ENCODE data around the gene SLC20A1.
"Not testable (repeated sequence)": the region's sequence is repeated elsewhere in the genome, so short reads cannot be mapped to it uniquely, and the experiment has no call there.

SLC20A1 gene, protein sequence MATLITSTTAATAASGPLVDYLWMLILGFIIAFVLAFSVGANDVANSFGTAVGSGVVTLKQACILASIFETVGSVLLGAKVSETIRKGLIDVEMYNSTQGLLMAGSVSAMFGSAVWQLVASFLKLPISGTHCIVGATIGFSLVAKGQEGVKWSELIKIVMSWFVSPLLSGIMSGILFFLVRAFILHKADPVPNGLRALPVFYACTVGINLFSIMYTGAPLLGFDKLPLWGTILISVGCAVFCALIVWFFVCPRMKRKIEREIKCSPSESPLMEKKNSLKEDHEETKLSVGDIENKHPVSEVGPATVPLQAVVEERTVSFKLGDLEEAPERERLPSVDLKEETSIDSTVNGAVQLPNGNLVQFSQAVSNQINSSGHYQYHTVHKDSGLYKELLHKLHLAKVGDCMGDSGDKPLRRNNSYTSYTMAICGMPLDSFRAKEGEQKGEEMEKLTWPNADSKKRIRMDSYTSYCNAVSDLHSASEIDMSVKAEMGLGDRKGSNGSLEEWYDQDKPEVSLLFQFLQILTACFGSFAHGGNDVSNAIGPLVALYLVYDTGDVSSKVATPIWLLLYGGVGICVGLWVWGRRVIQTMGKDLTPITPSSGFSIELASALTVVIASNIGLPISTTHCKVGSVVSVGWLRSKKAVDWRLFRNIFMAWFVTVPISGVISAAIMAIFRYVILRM

DNA sequence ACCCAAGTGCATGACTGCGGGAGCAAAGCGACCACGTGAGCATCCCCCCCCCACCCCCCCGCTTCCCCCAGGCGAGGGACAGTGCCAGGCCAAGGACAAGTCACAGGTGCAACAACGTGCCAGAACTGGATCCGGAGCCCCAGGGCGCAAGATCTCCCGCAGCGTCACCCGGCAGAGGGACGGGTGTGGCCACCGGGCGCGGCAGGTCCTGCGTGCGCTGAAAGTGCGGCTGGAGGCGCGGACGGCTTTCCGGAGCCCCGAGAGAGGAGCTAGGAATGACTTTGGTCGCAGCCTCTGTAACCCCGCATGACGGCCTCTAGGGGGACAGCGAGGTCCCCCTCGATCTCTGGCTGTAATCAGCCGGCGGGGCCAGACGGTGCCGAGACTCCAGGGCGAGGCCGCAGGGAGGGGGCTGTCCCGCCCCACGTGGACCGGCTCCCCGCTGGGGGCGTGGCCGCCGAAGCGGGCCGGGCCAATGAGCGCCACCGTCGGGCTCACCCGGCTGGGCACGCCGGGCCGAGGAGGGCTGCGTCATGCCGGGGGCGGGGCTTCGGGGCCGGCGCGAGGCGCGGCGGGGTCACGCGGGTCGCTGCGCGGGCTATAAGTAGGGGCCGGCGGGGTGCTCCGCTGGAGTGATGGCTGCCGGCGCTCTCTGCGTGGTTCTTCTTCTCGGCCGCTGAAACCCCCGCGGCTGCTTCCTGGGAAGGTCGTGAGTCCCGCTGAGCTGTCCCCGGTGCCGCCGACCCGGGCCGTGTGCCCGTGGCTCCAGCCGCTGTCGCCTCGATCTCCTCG lies at the start of gene SLC20A1:
TSS of gene SLC20A1 (plus strand) at position 630 of the 792 bp plus-strand sequence. CDS start 890 bp downstream, outside the sequence.
- DNase-seq = peak; percentile 99

DNA sequence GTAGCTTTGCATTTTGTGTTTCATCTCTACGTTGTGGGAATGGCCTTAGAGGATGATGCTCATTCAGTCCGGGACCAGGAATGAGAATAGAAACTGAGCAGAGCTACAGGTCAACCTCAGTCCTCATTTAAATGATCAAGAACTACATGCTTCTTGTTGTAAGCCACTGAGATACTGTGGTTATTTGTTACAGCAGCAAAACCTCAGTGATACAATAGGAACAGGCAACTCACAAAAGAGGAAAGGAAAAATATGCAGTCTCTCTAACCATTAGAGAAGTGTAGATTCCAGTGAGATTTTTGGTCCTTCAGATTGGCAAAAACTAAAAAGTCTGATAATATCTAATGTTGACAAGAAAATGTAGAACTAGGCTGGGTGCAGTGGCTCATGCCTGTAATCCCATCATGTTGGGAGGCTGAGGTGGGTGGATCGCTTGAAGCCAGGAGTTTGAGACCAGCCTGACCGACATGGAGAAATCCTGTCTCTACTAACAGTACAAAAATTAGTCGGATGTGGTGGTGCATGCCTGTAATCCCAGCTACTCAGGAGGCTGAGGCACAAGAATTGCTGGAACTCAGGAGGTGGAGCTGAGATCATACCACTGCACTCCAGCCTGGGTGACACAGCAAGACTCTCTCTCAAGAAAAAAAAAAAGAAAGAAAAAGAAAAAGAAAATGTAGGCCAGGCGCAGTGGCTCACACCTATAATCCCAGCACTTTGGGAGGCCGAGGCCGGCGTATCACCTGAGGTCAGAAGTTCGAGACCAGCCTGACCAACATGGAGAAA lies 48.0 kb upstream of the SLC20A1 start:
- DNase-seq = no peak

DNA sequence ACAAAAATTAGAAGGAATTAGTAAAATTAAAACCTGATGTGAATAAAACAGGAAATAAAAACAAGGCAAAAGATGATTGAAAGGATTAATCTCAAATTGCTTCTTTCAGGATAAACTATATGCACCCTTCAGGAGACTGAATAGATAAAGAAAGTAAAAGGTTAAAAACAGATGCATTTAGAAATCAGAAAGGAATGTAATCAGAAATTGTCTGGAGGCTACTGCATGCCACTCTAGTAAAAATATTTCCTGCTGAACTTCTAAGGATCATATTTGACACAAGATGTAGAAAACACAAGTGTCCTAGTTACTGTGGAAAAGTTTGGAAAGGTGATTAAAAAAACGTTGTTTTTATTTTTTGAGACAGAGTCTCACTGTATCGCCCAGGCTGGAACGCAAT lies 45.1 kb upstream of the SLC20A1 start:
- no peak for DNase-seq

DNA sequence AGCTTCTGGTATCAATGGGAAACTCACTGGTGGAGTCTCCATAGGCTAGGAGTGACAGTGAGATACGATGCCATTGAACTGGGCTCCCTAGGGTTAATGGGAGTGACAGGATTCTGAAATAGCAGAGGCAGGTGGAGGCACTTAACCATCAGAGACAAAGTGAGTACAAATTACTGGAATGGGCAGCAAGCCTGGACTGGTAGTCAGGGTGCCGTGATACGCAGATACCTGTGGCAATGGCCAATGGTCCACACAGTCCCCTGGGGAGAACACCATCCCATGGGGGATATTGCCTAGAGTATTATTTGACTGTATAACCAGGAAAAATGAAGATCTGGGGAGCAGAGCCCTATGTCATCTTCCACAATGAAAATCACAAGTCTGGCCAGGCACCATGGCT lies 44.0 kb upstream of the SLC20A1 start:
- DNase-seq = no peak

DNA sequence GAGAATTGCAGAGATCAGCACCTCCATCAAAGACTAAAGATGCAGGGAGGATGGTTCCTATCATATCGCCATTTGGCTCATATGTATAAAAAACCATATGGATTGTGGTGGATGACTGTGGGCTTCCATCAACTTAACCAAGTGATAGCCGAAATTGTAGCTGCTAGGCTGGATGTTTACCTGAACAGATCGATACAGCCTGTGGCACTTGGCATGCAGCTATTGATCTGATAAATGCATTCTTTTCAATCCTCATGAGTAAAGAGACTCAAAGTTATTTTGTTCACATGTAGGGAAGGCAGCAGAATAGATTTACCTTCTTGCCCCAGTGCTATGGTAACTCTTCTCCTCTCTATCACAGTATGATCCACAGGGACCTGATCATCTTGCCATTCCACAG lies 42.8 kb upstream of the SLC20A1 start:
- no peak for DNase-seq

DNA sequence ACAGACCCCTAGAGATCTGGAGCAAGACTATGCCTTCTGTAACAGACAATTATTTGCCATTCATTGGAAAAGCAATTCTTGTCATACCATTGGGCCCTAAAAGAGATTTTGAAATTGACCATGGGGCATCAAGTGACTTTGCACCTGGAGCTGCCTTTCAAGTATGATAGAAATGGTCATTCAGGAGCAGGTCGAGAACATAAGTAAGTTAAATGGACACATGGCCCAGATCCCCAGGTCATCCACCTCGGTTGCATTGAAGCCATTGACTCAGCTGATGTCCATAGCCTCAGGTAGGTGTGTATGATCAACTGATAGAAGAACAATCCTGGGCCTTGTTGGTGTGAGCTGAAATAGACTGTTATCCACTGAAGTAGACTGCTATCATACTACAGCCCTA lies 42.0 kb upstream of the SLC20A1 start:
- no peak for DNase-seq

DNA sequence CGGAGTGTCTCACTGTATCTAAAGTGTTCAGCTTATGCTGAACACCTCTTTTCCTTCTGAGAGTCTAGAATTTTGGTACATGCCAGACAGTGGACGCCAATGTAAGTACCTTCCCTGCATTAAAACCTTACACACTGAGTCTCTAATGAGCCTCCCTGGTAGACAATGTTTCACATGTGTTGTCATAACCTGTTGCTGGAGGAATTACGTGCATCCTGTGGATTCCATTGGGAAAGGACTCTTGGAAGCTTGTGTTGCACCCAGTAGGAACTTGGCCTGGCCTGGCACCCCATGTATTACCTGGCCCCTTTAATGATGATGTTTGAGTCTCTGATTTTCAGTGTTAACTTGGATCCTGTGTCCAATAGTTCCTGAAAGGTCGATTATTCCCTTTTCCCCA lies 40.8 kb upstream of the SLC20A1 start:
- no peak for DNase-seq

DNA sequence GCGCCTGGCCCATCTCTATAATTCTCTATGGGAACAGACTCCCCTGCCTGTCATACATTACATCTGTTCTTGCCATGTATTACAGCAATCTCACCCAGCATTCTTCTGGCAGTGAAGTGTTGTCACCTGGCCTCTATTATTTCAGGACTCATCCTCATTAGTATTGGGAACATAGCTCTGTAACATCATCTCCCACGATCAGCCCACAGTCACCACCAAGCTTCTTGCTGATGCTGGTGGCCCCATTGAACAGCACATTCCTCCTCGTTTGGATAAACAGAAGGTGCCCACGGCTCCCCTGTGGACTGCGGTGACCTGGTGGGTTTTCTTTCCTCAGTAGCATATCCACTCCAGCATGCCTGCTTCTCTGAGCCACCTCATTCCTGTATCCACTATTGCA lies 39.8 kb upstream of the SLC20A1 start:
- DNase-seq = no peak

DNA sequence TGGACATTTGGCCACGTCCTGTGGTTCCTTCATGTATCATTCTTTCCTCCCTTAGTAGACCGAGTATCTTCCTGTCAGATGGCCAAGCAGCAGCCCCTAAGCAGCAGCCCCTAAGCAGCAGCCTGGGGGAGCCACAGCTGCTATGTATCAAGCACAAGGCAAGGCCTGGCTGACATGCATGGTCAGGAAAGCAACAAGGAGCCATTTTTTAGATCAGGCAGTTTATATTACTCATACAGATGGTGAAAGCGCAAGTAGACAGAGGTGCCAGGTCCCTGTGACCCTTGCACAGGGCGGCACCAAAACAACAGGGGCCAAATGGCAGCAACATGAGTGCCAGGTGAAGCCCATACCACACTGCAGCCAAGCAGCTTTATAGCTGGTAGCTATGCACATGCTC lies 39.2 kb upstream of the SLC20A1 start:
- no peak for DNase-seq

DNA sequence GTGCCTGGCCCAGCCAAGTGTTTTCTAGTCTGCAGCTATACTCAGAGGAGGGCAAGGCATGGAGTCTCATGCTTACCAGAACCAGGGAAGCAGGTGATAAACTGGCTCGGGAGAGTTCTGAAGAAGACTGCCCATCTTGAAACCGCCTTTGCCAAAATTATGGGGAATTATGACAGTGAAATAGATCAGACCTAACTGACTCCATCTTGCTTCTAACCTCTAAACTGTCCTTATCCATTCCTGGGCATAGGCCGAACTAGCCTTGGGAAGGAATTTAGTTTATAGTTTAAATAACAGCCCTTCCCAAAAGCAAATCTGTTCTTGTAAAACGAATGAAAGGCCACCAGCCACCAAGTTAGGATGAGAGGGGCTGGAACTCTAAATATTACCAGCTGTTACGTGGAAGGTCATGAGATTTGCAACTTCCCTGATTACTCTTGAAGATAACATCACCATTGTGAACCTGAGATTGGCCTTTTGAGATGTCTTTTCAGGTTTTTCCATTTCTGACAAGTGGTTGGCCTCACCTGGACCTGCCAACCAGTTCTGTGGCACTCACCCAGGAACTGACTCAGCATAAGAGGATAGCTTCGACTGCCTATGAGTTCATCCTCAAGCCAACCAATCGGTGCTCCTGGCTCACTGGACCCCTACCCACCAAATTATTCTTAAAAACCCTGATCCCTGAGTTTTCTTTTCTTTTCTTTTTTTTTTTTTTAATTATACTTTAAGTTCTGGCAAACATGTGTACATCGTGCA lies 37.9 kb upstream of the SLC20A1 start:
- no peak for DNase-seq

DNA sequence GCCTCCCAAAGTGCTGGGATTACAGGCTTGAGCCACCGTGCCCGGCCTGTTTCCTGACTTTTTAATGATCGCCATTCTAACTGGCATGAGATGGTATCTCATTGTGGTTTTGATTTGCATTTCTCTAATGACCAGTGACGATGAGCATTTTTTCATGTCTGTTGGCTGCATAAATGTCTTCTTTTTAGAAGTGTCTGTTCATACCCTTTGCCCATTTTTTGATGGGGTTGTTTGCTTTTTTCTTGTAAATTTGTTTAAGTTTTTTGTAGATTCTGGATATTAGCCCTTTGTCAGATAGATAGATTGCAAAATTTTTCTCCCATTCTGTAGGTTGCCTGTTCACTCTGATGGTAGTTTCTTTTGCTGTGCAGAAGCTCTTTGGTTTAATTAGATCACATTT lies 36.4 kb upstream of the SLC20A1 start:
- DNase-seq = not testable (repeated sequence)

DNA sequence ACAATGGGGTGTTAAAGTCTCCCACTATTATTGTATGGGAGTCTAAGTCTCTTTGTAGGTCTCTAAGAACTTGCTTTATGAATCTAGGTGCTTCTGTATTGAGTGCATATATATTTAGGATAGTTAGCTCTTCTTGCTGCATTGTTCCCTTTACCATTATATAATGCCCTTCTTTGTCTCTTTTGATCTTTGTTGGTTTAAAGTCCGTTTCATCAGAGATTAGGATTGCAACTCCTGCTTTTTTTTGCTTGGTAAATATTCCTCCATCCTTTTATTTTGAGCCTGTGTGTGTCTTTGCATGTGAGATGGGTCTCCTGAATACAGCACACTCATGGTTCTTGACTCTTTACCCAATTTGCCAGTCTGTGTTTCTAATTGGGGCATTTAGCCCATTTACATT lies 33.5 kb upstream of the SLC20A1 start:
- not testable (repeated sequence) for DNase-seq

DNA sequence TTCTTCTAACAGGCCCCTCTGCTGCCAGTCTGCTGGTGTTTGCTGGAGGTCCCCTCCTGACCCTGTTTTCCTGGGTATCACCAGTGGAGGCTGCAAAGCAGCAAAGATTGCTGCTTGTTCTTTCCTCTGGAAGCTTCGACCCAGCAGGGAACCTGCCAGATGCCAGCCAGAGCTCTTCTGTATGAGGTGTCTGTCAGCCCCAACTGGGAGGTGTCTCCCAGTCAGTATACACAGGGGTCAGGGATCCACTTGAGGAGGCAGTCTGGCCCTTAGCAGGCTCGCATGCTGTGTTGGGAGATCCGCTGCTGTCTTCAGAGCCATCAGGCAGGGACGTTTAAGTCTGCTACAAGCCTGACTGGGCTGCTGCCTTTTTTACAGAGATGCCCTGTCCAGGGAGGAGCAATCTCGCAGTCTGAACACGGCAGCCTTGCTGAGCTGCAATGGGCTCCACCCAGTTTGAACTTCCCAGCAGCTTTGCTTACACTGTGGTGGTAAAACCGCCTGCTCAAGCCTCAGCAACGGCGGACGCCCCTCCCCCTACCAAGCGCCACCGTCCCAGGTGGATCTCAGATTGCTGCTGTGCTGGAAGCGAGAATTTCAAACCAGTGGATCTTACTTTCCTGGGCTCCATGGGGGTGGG lies 31.4 kb upstream of the SLC20A1 start:
- DNase-seq = no peak

DNA sequence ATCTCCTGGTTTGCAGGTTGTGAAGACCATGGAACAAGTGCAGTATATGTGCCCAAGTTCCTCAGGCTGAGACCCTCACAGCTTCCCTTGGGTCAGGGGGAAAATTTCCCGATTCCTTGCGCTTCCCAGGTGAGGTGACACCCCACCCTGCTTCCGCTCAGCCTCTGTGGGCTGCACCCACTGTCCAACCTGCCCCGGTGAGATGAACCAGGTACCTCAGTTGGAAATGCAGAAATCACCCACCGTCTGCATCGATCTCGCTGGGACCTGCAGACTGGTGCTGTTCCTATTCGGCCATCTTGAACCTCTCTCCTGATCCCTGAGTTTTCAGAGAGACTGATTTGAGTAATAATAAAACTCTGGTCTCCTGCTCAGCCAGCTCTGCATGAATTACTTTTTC lies 30.7 kb upstream of the SLC20A1 start:
- DNase-seq = no peak

DNA sequence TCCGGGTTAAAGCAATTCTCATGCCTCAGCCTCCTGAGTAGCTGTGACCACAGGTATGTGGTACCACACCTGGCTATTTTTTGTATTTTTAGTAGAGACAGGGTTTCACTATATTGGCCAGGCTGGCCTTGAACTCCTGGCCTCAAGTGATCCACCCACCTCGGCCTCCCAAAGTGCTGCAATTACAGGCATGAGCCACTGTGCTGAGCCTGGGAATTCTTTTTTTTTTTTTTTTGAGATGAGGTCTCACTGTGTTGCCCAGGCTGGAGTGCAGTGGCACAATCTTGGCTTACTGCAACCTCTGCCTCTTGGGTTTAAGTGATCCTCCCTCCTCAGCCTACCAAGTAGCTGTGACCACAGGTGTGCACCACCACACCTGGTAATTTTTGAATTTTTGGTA lies 29.9 kb upstream of the SLC20A1 start:
- not testable (repeated sequence) for DNase-seq

DNA sequence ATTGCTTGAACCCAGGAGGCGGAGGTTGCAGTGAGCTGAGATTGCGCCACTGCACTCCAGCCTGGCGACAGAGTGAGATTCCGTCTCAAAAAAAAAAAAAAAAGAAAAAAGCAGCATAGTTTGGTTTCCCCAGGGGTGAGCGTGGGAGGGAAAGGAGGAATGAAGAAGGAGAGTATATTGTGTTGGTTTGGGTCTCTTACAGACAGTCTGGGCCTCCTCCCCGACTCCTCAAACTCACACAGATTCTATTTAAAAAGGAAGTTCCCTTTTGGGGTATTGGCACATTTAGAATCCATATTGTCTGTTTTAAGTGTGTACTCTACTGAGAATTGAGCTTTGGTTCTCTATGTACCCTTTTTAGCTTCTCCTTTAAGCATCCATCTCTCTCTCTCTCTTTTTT lies 27.4 kb upstream of the SLC20A1 start:
- DNase-seq = no peak

DNA sequence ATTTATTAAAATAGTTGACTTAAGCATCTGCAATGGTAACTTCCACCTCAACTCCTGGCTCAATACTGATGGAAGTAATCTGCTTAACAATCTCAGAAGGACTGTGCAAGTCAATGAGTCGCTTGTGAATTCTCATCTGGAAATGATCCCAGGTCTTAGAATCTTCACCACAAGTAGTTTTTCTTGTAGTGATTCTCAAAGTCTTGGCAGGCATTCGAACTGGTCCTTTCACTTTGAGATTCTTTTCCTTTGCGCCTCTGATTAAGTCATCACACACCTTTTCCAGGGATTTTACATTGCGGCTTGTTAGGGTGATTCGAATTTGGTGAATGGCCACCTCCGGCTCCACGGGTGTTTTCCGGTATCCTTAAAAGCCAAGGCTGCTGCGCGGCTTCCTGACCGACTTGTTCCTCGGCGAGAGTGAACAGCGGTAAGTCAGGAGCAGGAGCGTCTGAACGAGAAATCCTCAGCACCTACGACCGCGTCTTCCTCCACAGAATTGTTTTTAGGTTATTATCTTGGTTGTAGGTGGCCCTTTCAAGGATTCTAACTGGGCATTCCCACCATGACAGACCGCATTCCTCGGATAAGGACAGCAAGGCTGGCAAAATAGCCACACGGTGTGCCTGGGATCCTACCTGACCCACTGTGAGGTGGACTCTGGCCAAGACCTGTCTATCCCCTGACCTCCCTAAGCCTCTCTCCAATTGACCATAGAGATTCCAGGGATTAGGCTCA lies 23.8 kb upstream of the SLC20A1 start:
- DNase-seq = no peak

DNA sequence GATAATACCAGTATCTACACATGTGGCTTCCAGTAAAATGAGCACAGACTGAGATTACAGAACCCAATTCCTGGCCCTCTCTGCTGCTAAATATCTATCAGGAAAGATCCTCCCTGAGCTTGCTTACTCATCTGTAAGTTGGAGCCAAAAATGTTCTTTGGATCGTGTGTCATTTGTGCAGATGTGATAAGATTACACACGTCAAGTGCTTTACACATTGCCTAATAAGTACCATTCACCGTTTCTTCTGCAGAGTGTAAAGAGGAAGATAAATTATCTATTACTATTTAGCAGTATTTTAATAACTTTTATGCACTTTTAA lies 23.2 kb upstream of the SLC20A1 start:
- DNase-seq = no peak

DNA sequence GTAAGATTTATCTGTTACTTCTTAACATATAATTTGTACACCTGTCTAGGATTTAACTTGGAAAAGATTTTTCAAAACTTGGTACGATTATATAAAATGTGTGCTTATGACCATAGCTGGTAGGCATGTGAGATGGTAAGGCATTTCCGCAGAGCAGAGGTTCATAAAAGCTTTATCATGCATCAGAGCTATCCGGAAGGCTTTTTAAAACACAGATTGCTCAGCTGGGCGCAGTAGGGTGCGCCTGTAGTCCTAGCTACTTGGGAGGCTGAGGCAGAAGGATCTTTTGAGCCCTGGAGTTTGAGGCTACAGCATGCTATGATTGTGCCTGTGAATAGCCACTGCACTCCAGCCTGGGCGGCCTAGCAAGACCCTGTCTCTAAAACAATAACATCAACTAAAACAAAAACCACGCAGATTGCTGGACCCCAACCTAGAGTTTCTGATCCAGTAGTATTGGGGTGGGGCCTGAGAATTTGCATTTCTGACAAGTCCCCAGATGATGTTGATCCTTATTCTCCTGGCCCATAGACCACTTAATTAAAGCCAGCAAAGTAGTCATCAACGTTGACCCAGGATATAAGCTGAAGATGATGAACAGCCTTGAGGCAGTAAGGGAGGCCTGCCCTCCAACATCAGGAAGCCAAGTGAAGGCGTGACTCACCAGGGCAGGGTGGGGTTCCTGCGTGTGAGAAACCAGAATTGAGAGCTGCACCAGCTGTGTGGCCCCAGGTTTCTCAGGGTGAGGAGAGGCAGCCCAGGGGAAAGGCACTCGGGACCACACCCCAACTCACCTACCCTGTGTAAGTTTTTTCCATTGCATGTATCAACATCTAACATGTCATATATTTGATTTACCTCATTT lies 21.6 kb upstream of the SLC20A1 start:
- DNase-seq = peak; percentile 84

Data from activated CD4-positive, alpha-beta T cell treated with anti-CD3 and anti-CD28 coated beads, Interleukin-2, Interleukin-6, amounts not matched to agents 100 ng/mL and 50 ng/mL, durations not matched to agents 16 hours and 8 hours (primary cell).